Erythroblast (primary cell): Measurements from ENCODE around the gene ZIC1.

ENCODE experiments used
- DNase-seq, 2 experiments: peaks; one replicate each; lab custom pipeline; 2025; lab: John Stamatoyannopoulos, UW
- GATA1 ChIP-seq: IDR thresholded peaks from 2 replicates; pipeline ENCODE4 v1.6.1; 2011; ENCODE audit warnings: low read depth, mild to moderate bottlenecking, control low read depth, low read length, moderate library complexity
- POLR2A ChIP-seq: IDR thresholded peaks from 2 replicates; pipeline ENCODE4 v1.6.1; 2011; ENCODE audit warnings: mild to moderate bottlenecking, low read length

ZIC1 gene

GRCh38 chr3:147412917-147413685 is 3.9 kb downstream of the ZIC1 start:
- DNase-seq: no peak
- TF ChIP-seq POLR2A (no peak), GATA1 (no peak)

DNA sequence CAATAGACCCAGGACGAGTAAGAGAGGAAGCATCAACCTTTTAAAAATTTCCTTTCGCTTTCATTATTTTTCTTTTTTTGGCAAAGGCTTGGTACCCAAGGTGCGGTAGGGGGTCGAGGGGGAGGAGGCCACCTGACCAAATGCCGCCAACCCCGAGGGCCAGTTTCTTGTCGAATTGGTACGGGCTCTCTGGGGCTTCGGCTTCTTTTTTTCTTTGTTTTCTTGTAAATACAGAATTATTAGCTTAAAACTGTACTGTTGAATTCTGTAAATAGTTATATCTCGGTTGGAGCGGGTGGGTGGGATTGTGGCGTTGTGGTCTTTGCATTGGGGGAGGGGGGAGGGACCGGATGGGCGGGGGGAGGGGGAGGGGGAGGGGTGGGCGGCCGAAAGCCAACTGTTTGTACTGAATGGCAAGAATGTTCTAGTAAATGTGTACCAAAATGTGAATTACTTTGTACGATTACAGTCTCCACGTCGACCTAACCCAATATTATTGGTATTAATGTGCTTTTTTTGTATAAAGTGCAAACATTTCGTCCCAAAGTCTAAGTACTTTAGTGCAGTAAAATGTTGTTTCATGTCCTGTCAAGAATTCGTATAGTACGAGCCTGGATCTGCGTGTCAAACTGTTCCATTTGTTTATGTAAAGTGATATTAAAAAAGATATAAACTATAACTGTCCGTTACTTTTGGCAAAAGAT is 4.7 kb downstream of the ZIC1 start:
- TF ChIP-seq POLR2A: no peak
- TF ChIP-seq GATA1: no peak
- no peak for DNase-seq

DNA sequence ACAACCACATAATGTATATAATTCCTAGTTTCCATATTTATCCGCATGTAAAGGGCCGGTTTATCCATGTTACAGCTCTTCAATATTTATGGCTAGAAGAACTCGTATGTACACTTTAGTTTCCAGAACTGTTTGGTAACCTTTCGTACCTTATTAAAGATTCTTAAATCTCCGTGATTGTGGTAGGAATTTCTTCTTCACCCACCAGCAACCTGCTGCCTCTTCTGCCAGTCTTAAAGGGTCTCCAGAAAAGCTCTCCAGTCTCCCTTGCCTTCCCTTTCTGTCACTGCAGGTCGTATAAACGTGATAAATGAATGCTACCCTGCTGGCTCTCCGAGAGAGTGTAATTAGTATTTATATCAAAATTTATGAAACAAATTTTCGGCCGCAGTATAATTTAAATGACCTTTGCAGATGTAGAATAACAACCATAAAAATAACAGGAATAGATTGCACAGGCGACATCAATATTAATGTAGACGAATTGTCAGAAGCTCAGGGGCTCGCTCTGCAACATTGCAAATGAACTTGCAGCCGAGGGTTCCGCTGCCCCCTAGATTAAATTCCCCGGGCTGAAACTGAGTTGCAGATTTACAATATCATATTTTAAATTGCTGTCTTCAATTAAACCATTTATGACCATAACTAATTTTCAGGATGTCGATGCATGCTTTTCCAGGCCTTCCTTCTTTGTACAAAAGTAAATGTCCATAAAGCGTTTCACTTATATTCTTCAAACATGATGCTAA is 5.4 kb downstream of the ZIC1 start:
- TF ChIP-seq POLR2A (no peak), GATA1 (no peak)
- no peak for DNase-seq

DNA sequence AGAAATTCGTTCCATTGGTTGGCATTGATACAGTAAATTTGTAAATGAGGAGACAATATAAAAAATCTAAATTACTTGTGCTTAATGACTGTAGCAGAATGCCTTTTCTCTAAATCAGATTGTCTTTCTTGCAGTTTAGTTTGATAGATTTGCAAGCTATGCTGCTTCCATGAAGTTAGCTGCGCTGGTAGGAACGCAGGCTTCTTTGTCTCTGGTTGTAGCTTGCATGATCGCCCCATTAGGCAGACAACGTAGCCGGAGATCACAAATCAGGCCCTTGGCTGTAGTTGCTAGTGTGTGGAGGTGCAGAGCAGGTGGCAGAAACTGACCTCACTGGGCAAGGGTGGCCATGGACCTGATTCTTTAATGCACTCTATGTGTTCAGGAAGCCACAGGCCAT is 6.1 kb downstream of the ZIC1 start:
- TF ChIP-seq POLR2A (no peak), GATA1 (no peak)
- no peak for DNase-seq

GRCh38 chr3:147415874-147416273 is 6.7 kb downstream of the ZIC1 start:
- TF ChIP-seq GATA1 (no peak), POLR2A (no peak)
- no peak for DNase-seq

GRCh38 chr3:147416931-147417330 is 7.8 kb downstream of the ZIC1 start:
- DNase-seq: no peak

DNA sequence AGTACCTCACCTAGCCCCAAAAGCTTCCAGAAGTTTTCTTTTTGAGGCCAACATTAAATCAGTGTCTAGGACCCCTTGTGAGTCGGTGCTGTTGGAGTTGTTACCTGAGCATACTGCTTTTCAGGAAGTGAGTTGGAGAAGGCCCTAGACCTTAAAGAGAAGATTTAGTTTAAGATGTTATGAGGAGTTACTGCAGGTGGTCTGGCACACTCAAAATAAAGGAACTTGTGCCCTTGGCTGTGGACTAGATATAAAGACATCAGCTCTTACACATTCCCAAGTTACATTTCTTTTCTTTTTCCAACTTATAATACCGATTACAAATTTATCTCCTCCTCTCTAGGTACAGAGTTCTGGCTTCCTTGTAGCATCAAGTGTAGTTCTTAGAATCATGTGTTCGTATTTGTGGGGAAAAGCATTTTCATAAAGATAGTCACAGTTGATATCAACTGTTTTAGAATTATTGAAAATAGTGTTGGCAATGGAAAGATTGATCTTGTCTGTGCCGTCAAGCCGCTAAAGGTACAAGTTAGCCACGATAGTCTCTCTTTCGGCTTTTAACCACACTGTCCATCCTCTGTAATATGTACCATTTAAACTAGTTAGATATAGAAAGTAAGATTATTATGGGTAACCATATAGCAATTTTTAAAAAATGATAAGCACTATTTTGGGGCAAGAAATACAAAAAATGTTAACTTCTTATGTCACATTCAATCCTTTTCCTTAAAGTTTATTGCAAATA is 8.6 kb downstream of the ZIC1 start:
- TF ChIP-seq POLR2A (no peak), GATA1 (no peak)
- DNase-seq: no peak

More at GRCh38 chr3:147416931-147417330, 7.8 kb downstream of the ZIC1 start:
- TF ChIP-seq POLR2A (no peak), GATA1 (no peak)

GRCh38 chr3:147418371-147418781 is 9.2 kb downstream of the ZIC1 start:
- no peak for TF ChIP-seq POLR2A
- no peak for TF ChIP-seq GATA1
- DNase-seq: no peak

DNA sequence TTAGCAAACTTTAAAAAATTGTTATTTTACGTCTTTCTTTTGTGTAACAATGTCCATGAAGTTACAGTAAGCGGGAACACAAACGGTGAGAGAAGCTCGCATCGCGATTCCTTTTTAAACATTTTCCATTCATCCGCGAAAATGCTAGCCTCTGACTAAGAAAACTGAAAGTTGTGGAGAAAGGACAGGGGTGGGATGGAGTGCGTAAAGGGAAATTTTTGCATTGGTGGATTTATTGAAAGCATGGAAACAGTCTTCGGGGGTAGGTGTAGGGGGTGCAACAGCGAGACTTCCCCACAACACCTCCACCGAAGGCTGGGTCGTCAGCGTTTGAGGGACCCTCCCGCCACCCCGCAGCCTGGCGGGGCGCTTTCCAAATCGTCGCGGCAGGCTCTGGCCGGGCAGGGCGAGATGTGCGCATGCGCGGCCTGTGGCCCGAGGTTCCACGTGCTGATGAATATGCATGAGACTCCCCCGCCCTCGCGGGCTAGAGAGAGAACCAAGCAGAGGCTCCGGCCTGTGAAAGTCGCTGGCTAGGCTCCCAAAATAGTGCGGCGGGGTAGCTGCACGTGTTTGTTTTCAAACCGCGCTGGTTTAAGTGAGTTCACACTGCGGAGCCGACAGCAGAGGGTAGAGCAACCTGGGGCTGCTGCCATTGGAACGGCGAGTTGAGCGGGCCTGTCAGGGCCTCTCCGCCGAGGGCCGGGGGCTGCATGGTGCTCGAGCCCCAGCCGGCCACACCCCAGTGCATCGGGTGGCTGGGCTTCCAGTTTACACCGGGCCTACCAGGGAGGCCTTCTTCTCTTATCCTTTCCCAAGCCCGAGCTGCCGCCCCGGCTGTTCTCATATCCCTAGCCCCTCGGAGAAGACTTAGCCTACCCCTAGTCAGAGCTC is 9.9 kb downstream of the ZIC1 start:
- TF ChIP-seq GATA1 (no peak), POLR2A (no peak)
- DNase-seq: peak; percentile 21 to 23

GRCh38 chr3:147419781-147420224 is 10.6 kb downstream of the ZIC1 start:
- DNase-seq: no peak
- TF ChIP-seq GATA1 (no peak), POLR2A (no peak)

DNA sequence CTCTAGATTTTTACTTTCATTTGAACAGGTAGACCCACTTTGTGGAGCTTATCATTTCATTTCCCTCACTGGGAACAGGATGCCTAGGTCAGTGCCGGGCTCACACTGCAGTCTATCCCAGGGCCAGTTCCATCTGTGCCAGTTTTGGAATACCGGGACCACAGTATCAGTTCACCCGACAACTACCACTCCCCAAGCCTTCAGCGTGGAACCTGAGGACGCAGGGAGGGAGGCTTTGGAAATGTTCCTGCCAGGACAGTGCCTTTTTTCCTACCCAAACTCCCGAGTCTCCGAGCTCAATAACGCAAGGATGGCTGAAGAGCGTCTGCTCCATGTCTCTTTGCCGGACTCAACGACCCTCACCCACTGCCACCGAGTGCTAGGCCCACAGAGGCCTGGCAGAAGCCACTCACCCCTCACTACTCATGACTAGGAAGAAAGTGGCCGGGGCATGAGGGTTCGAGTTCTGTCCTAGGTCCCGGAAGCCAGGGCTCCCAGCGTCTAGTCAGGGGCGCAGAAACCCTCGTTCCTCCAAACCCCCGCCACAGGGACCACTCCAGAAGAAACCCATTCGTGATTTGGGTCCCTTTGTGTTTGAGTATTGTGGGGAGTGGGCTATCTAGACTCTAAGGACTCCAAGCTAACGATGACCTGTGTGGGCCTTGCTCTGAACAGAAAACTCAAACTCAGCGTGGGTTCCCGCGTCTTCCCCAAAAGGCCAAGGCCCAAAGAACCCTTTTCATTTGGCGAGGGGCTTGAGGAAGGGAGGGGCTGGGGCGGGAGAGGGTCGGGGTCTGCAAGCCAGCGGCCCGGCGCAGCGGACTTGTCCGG is 11.4 kb downstream of the ZIC1 start:
- TF ChIP-seq POLR2A (no peak), GATA1 (no peak)
- no peak for DNase-seq
